ENCODE data around the gene ACP2. TPM values are rescaled to one million over a fixed set of nuclear protein-coding genes. Genes with fewer than 3 reads are reported as not detected.

ACP2 gene, protein sequence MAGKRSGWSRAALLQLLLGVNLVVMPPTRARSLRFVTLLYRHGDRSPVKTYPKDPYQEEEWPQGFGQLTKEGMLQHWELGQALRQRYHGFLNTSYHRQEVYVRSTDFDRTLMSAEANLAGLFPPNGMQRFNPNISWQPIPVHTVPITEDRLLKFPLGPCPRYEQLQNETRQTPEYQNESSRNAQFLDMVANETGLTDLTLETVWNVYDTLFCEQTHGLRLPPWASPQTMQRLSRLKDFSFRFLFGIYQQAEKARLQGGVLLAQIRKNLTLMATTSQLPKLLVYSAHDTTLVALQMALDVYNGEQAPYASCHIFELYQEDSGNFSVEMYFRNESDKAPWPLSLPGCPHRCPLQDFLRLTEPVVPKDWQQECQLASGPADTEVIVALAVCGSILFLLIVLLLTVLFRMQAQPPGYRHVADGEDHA
- 10 to 100 TPM; 17.2 to 38.8 (median 21.8) TPM for total RNA-seq
- 10 to 100 TPM; 28.9 to 42.6 TPM for polyA plus RNA-seq
- long read RNA-seq, donor 1, transcript ACP2-201 (11 exons, 2,203 nt), result major isoform, 10 of 17 reads
- long read RNA-seq, donor 1, partial matches to known transcripts, result 4 of 17 reads
- long read RNA-seq, donor 1, other reads (novel, unspliced or antisense), result 3 of 17 reads
- long read RNA-seq, donor 2, transcript ACP2-201 (11 exons, 2,203 nt), result major isoform, 10 of 14 reads
- long read RNA-seq, donor 2, partial matches to known transcripts, result 1 of 14 reads
- long read RNA-seq, donor 2, other reads (novel, unspliced or antisense), result 3 of 14 reads
- long read RNA-seq, donor 3, transcript ACP2-201 (11 exons, 2,203 nt), result major isoform, 32 of 51 reads
- long read RNA-seq, donor 3, partial matches to known transcripts, result 7 of 51 reads
- long read RNA-seq, donor 3, other reads (novel, unspliced or antisense), result 10 of 51 reads

DNA sequence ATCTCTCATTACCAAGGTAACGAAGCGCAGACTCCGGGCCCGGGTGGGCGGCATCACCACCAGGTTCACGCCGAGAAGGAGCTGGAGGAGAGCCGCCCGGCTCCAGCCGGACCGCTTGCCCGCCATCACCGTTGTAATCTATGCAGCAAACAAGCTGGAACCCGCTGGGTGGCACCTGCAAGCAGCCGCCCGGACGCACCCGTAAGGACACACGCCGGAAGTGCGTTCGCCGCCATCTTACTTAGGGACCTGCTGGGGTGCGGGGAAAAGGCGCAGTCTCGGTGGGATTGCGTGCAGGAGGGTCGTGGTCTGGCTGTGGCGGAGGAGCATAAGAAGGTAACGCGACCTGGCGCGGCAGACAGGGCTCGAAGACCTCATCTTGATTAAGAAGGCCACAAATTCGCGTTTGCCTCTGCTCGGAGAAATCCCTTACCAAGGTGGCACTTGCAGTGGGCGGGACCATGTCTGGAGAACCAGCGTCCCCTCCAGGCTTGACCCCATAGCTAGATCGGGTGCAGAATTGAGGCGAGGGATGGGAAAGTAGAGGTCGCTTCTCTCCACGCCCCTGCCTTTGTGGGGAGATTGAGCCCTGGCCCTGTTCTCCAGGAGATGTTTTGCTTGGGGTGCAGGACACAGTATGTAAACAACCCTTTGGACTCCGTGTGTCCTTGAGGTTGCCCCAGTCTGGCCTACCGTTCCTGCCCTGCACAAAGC is at the start of gene ACP2:
Gene ACP2 (minus strand): TSS at position 151 of the 714 bp plus-strand sequence. CDS start 25 bp downstream, at position 126.
- 0% methylated on average over 45 of the region's 45 CpGs for WGBS, 2 donors
- TF ChIP-seq, protein P1, sequence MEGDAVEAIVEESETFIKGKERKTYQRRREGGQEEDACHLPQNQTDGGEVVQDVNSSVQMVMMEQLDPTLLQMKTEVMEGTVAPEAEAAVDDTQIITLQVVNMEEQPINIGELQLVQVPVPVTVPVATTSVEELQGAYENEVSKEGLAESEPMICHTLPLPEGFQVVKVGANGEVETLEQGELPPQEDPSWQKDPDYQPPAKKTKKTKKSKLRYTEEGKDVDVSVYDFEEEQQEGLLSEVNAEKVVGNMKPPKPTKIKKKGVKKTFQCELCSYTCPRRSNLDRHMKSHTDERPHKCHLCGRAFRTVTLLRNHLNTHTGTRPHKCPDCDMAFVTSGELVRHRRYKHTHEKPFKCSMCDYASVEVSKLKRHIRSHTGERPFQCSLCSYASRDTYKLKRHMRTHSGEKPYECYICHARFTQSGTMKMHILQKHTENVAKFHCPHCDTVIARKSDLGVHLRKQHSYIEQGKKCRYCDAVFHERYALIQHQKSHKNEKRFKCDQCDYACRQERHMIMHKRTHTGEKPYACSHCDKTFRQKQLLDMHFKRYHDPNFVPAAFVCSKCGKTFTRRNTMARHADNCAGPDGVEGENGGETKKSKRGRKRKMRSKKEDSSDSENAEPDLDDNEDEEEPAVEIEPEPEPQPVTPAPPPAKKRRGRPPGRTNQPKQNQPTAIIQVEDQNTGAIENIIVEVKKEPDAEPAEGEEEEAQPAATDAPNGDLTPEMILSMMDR (IDR thresholded peaks at IDR 0.05), result peak in 5 of 9 donors; percentile 8 to 33 (median 25)
- intact Hi-C loops (cut with DNase I), result loop anchor here in 1 of 10 donors (5.0 kb wide), 1 partner anchor 72 kb away; the partner anchor contains the start of gene ARFGAP2
- peaks cover 12 to 53% (median 31%) of the 10 kb centered on the region in 9 donors for H3K4me1 ChIP-seq
- no peaks in the 10 kb centered on the region for H3K27me3 ChIP-seq
- peak; percentile 93 to 98 (median 97) for ATAC-seq
- H3K4me3 ChIP-seq, result peak within 1 kb of the TSS; percentile 50 to 97 (median 74)
- no peaks in the 10 kb centered on the region for H3K9me3 ChIP-seq
- peak within 1 kb of the TSS; percentile 61 to 95 (median 90) for H3K27ac ChIP-seq
- DNase-seq, result peak; percentile 86 to 87
- peaks cover 0 to 37% (median 16%) of the 10 kb centered on the region in 9 donors for H3K36me3 ChIP-seq

DNA sequence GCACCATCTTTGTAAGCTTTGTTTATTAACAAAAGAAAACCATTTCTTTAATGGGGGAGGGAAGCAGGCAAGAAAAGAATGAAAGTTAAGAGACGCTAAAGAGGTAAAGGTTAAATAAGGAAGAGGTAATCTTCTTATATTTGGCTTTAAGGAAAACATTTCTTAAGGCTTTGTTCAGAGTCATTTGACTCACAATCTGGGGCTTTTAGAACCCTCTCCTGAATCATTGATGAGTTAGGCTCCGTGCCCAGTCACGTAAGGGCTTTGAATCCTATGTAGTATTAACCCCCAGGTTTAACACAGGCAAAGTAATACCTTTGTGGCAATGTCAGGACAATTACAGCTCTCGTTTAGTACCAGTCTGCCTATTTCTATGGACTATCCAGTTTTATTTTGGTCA is 47.4 kb upstream of the ACP2 start:
- Histone ChIP-seq H3K36me3 (peaks cover 0 to 100% (median 12%) of the 10 kb centered on the region in 9 donors), H3K27ac (no peak overlapping the region), H3K4me3 (no peak overlapping the region), H3K4me1 (no peaks in the 10 kb centered on the region), H3K27me3 (no peaks in the 10 kb centered on the region), H3K9me3 (peaks cover 0 to 29% (median 12%) of the 10 kb centered on the region in 11 donors)
- WGBS, 2 donors, result 90 to 91% methylated on average over 4 of the region's 4 CpGs
- ATAC-seq (no peak), DNase-seq (no peak)
- TF ChIP-seq, protein P1 (IDR thresholded peaks at IDR 0.05), result no peak
- intact Hi-C loops (cut with DNase I), result no loop called here

DNA sequence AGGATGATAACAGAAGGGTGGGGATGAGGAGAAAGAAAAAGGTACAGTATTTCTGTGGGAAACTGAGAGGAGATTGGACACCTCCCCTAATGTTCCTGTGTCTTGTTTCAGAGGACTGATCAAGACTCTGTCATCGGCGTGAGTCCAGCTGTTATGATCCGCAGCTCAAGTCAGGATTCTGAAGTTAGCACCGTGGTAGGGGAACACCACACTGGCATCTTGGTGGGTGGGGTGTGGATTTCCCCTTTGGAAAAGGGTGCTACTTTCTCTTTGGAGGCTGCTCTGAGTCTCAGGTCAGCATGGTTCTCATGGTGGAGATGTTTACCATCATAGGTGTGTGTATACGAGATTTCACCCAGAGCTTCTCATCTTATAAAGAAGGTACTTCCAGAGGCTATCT is 46.8 kb upstream of the ACP2 start:
- DNase-seq (no peak), ATAC-seq (no peak)
- TF ChIP-seq, protein P1 (IDR thresholded peaks at IDR 0.05), result no peak
- H3K4me1 ChIP-seq, result no peaks in the 10 kb centered on the region
- H3K4me3 ChIP-seq, result no peak overlapping the region
- no peaks in the 10 kb centered on the region for H3K27me3 ChIP-seq
- H3K27ac ChIP-seq, result no peak overlapping the region
- H3K9me3 ChIP-seq, result peaks cover 0 to 29% (median 12%) of the 10 kb centered on the region in 11 donors
- 95 to 96% methylated on average over 5 of the region's 5 CpGs for WGBS, 2 donors
- intact Hi-C loops (cut with DNase I), result no loop called here
- peaks cover 0 to 100% (median 12%) of the 10 kb centered on the region in 9 donors for H3K36me3 ChIP-seq
